HL-60/S4 (cell line): ENCODE measurements around the gene RGSL1.

Source experiments
- in situ Hi-C: fragments of 300-500 bp; cut with MboI; formaldehyde crosslinking; loops from 2 replicates; pipeline ENCODE4 v1.14.3; 2022; ENCODE audit warnings: low sequenced_read_pairs

Gene RGSL1

GRCh38 chr1:182586380-182586779, 136.4 kb downstream of the RGSL1 start:
- in situ Hi-C loops = no loop called here

GRCh38 chr1:182587093-182587492, 137.1 kb downstream of the RGSL1 start:
- in situ Hi-C loops = no loop called here

GRCh38 chr1:182587666-182588499, 137.9 kb downstream of the RGSL1 start:
- in situ Hi-C loops = no loop called here

GRCh38 chr1:182588500-182589396, 138.8 kb downstream of the RGSL1 start, which contains the start of gene RNASEL:
RNASEL (minus strand) TSS chr1:182589256; CDS start chr1:182586806, 2,450 bp downstream.
- in situ Hi-C loops = no loop called here

- in situ Hi-C loops = no loop called here
Measured at GRCh38 chr1:182589520-182589919, 139.6 kb downstream of the RGSL1 start.

DNA sequence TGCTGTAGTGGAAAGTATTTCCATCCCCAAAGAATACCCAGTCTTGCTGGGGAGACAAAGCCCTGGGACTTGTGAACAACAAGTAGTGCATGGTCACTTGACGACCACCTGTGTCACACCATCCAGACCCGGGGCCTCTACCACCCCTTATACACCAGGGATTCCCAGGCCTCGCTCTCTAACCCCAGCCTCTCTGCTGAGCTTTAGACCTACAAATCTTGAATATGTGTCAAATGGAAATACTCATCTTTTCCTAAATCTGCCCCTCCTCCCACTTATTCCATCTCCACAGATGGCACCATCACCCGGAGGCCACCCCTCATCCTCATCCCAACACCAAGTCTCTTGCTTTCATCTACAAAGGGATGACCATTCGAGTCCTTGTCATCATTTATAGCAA, 140.0 kb downstream of the RGSL1 start:
- in situ Hi-C loops = loop anchor here (10.0 kb wide), 2 partner anchors 145 to 505 kb away; no protein-coding TSS in a partner anchor

GRCh38 chr1:182595641-182596240, 145.8 kb downstream of the RGSL1 start:
- in situ Hi-C loops = loop anchor here (5.0 to 10.0 kb wide), 3 partner anchors 151 to 511 kb away; partner anchors contain the start of gene NPL

GRCh38 chr1:182596934-182597333, 147.0 kb downstream of the RGSL1 start:
- in situ Hi-C loops = loop anchor here (5.0 to 10.0 kb wide), 3 partner anchors 152 to 512 kb away; partner anchors contain the start of gene NPL

GRCh38 chr1:182598296-182598695, 148.3 kb downstream of the RGSL1 start:
- in situ Hi-C loops = loop anchor here (5.0 to 10.0 kb wide), 3 partner anchors 153 to 513 kb away; partner anchors contain the start of gene NPL

DNA sequence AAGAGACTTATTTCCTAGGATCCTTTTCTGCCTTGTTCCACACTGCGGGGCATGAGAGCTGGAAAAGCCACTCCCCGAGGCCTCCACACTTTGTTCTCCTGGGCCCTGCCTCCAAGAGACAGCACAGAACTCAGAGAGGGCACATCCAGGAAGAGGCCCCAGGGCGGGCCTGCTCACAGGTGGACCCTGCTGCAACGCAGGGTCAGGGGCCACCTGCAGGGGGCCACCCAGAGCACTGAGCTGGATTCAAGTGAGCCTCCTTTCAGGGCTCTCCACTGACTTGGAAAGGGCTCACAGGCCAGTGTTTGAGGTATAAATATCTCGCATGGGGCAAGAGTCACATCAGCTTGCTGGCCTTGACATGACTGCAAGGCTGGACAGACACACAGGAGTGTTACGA, 149.4 kb downstream of the RGSL1 start:
- in situ Hi-C loops = loop anchor here (5.0 to 10.0 kb wide), 3 partner anchors 155 to 515 kb away; partner anchors contain the start of gene NPL

DNA sequence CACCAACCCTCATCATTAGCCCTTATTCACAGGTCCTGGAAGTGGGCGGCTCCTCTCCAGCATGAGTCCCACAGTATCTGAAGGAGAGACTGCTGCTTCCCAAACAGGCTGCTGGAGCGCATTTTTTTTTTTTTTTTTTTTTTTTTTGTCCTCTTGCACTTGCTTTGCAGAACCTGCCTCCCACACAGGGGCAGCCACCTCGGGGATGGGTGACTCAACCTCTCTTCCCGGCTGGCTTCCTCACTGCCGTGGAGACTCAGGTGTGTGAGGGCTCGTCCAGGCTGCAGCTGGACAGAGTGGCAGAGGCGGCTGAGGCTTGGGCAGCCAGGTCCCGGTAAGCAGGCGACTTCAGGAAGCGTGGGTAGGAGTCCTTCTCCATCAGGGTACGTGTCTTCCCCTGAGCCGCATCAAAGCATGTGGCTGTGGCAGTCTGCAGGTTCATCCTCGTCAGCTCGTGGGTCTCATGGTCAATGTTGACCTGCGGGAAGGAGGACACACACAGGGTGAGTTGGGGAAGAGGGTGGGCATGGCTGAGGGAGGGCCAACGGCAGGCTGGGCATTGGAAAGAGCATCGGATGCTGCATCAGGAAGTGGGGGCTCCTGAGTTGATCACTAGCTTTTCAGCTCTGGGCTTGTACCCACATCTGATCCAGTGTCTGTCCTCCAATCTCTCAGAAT, 150.2 kb downstream of the RGSL1 start:
- in situ Hi-C loops = no loop called here

- in situ Hi-C loops = no loop called here
Measured at GRCh38 chr1:182600745-182601415, 150.9 kb downstream of the RGSL1 start.

DNA sequence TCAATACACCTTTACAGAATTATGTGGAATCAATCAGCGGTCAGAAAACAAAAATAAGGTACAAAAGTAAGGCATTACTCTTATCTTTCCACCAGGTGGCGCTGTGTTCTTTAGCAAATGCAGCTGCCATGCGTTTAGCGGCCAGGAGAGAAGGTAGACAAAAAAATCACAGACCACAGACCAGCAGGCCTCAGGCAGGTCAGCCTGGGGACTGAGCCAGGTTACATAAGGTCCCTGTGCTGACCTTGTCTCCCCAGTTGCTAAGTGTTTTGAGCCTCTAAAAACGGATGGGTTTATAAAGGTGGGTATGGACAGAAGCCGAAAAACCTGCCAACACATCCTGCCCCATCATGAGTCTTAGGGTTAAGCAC, 151.5 kb downstream of the RGSL1 start:
- in situ Hi-C loops = no loop called here

DNA sequence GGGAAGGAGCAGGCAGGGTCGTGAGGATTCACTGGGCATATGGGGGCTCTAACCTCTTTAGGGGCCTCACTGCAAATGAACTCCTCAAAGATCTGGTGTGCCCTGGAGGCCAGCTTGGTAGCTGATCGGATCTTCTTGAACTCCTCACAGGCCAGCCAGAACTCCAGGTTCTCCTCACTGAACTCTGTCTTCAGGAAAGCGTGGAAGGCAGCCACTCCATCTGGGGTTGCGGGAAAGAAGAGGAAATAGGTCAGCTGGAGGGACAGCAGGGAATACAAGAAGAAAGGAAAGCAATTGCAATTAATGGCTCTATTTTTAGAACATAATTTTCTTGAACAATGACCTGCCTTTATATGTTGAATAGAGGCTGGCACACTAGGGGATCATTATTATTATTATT, 152.0 kb downstream of the RGSL1 start:
- in situ Hi-C loops = no loop called here

DNA sequence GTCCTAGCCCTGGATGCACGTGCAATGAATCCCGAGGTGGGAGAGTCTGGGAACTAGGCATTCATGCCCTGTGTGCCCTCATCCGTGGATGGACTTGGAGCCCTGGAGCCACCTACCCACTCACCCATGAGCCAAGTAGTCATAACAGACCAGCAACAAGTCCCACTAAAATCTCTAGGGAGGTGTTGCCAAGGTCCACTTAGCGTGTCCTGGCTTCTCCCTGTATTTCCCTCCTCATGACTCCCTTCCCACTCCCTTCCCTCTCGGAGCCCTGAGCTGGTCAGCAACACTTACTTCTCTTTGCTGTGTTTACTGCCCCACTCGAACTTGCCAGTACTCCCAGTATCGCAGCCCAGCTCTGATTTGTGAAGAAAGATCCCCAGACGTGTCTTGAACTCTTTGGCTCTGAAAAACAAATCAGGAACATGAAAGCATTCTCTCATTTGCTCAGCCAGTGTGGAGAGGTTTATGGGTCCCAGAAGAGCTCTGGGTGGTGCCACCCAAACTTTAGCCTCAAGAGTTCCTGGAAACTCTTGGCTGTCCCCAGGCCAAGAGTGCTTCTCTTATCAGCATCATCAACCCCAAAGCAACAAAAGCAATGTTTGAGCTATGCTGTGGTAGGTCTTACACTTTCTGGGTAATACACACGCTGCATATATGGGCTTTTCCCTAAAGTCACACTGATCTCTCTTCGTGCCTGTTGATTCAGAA, 153.1 kb downstream of the RGSL1 start:
- in situ Hi-C loops = no loop called here

DNA sequence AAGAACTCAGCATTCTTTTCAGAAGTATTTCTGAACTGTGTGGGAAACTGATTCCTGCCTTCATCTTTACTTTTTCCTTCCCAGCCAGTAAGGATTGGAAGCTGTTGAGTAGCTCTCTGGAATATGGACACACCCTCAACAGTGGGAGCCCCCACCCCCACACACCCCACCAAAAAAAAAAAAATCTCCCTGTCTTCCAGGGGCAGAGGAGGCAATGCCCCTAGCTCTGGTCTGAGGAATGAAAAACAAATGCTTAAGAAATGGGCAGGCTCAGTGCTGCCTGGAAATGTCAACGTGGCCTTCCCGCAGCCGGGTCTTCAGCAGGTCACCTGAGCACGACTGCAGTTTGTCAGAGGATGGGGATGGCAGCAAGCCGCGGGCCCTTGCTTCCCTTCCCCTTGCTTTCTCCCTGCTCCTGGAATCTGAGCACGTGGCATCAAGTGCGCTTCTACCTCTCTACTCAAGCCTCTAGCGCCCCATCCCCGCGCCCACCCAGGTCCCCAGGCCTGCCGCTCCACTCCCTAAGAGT, 153.8 kb downstream of the RGSL1 start:
- in situ Hi-C loops = no loop called here

GRCh38 chr1:182604175-182605164, 154.5 kb downstream of the RGSL1 start, which contains the start of gene RGS16:
RGS16 (minus strand) TSS chr1:182604389; CDS start chr1:182604259, 130 bp downstream.
- in situ Hi-C loops = no loop called here

- in situ Hi-C loops = no loop called here
Measured at GRCh38 chr1:182607566-182607965, 157.6 kb downstream of the RGSL1 start.
